OCI-LY7 (cell line): ENCODE measurements around the gene DGKZ. TPM values are rescaled to one million over a fixed set of nuclear protein-coding genes. Genes with fewer than 3 reads are reported as not detected.

ENCODE experiments used
- BruUV-seq: library from RNA; stranded (reverse); fragments of 400-500 nt; replicated peaks from 2 replicates; lab custom pipeline; 2021; lab: Mats Ljungman, UMichigan
- CTCF ChIA-PET: fragments of 300-600 bp; sonication (Branson Sonifier 250); formaldehyde crosslinking; loops from one replicate; lab custom pipeline; 2022; ENCODE audit warnings: antibody characterized with exemption; ENCODE audit not compliant: unreplicated experiment; lab: Charles Lee
- POLR2A ChIA-PET: fragments of 300-600 bp; sonication (Branson Sonifier 250); formaldehyde crosslinking; loops from one replicate; lab custom pipeline; 2022; ENCODE audit warnings: antibody characterized with exemption; lab: Charles Lee
- DNase-seq: peaks from one replicate; pipeline ENCODE4 v3.0.0-alpha.2; 2015; ENCODE audit warnings: low spot score
- H2AFZ ChIP-seq: fragments of 200-600 bp; sonication (generic), shearing (Covaris generic); 2 replicates; pipeline ENCODE4 v1.6.1; 2014; ENCODE audit warnings: mild to moderate bottlenecking, antibody characterized with exemption, low read length, moderate library complexity
- H3K27ac ChIP-seq: fragments of 200-600 bp; sonication (generic); 2 replicates; pipeline ENCODE4 v1.5.1; 2014; ENCODE audit warnings: mixed run types, low read depth, mild to moderate bottlenecking, moderate library complexity, low read length, inconsistent platforms; ENCODE audit not compliant: poor library complexity, severe bottlenecking
- H3K36me3 ChIP-seq: fragments of 200-600 bp; sonication (generic); 2 replicates; pipeline ENCODE4 v1.6.1; 2014; ENCODE audit warnings: mild to moderate bottlenecking, antibody characterized with exemption, low read length, moderate library complexity, mixed read lengths; ENCODE audit not compliant: insufficient read depth
- H3K4me1 ChIP-seq: fragments of 200-600 bp; sonication (generic); 2 replicates; pipeline ENCODE4 v1.5.1; 2014; ENCODE audit warnings: mild to moderate bottlenecking, low read length; ENCODE audit not compliant: insufficient read depth, poor library complexity, severe bottlenecking
- H3K4me2 ChIP-seq: fragments of 200-600 bp; sonication (generic); 2 replicates; pipeline ENCODE4 v1.6.1; 2014; ENCODE audit warnings: mild to moderate bottlenecking, low read length
- H3K4me3 ChIP-seq: fragments of 200-600 bp; sonication (generic); 2 replicates; pipeline ENCODE4 v1.5.1; 2014; ENCODE audit warnings: mild to moderate bottlenecking, low read depth, low read length; ENCODE audit not compliant: poor library complexity, severe bottlenecking
- H3K79me2 ChIP-seq: fragments of 200-600 bp; sonication (generic); 2 replicates; pipeline ENCODE4 v1.6.1; 2016; ENCODE audit warnings: low read depth, mild to moderate bottlenecking, low read length, moderate library complexity, mixed read lengths; ENCODE audit not compliant: insufficient read depth
- H3K9me2 ChIP-seq: fragments of 200-600 bp; sonication (generic); 2 replicates; pipeline ENCODE4 v1.6.1; 2016; ENCODE audit warnings: mild to moderate bottlenecking, low read length, mixed read lengths; ENCODE audit not compliant: insufficient read depth
- H3K9me3 ChIP-seq: fragments of 200-600 bp; sonication (generic); 2 replicates; pipeline ENCODE4 v1.6.1; 2014; ENCODE audit warnings: mild to moderate bottlenecking, mixed run types, low read length, mixed read lengths
- H4K20me1 ChIP-seq: fragments of 200-600 bp; sonication (generic); 2 replicates; pipeline ENCODE4 v1.6.1; 2014; ENCODE audit warnings: mild to moderate bottlenecking, antibody characterized with exemption, low read length, moderate library complexity, mixed read lengths; ENCODE audit not compliant: insufficient read depth
- EZH2phosphoT487 ChIP-seq: fragments of 200-600 bp; sonication (generic); IDR thresholded peaks from 2 replicates; pipeline ENCODE4 v1.6.1; 2018; ENCODE audit warnings: low read depth, borderline replicate concordance, mild to moderate bottlenecking, mixed run types, antibody characterized with exemption, low read length, moderate library complexity, mixed read lengths
- intact Hi-C: fragments of 100-400 bp; cut with micrococcal nuclease; formaldehyde crosslinking; loops from one replicate; pipeline ENCODE4 v1.10.0; 2022; ENCODE audit not compliant: unreplicated experiment
- total RNA-seq, 2 experiments: library from RNA; depleted of rRNA in 1 of 2; stranded (reverse); fragments of >200 nt in 1 of 2; shearing (Covaris generic) in 1 of 2; gene quantifications; 2 replicates each; pipeline ENCODE4 v1.2.3, GENCODE V29; 2014 to 2022
- TF ChIP-seq, protein P1 (sequence below): fragments of 200-600 bp; sonication (generic); conservative IDR thresholded peaks from 2 replicates; pipeline ENCODE4 v1.5.1; 2014; ENCODE audit warnings: mild to moderate bottlenecking, antibody characterized with exemption, low read length, moderate library complexity, mixed read lengths

Gene DGKZ
- total RNA-seq, 2 experiments from 2014 or later, result 134 to 141 TPM

DNA sequence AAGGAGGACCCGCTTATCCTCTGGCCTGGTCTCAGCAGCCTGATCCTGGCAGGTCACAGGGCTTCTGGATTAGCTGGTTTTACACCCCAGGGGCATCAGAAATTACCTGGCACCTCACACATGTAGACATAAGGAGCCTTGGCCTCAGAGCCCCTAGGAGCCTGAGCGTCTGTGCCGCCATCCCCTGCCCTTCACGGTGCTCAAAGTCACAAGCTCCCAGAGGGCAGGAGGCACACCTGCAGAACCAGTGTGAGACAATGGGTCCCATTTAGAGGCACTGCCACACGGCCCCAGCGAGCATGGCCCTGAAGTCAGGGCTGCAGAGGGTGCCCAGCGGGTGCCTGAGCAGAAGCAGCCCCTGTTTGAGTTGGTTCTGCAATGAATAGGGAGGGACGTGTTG lies 3.9 kb downstream of the DGKZ start:
- POLR2A ChIA-PET, result interaction anchor here (0.5 to 2.7 kb wide), 2 partner anchors 11 to 197 kb away, joined by 3 to 14 read pairs; no protein-coding TSS in a partner anchor
- Histone ChIP-seq H3K4me2 (peak overlapping the region; percentile 43; the same call in 1 of the 2 replicates), H3K4me1 (peaks cover 43% of the 10 kb centered on the region), H4K20me1 (peaks cover 8% of the 10 kb centered on the region; the same call in 1 of the 2 replicates), H3K9me2 (no peaks in the 10 kb centered on the region), H3K36me3 (peaks cover 21% of the 10 kb centered on the region; the same call in 1 of the 2 replicates), H3K4me3 (no peak overlapping the region), H3K79me2 (peaks cover 36% of the 10 kb centered on the region), H3K9me3 (no peaks in the 10 kb centered on the region), H3K27ac (no peak overlapping the region), H2AFZ (no peak overlapping the region)
- TF ChIP-seq, protein P1, sequence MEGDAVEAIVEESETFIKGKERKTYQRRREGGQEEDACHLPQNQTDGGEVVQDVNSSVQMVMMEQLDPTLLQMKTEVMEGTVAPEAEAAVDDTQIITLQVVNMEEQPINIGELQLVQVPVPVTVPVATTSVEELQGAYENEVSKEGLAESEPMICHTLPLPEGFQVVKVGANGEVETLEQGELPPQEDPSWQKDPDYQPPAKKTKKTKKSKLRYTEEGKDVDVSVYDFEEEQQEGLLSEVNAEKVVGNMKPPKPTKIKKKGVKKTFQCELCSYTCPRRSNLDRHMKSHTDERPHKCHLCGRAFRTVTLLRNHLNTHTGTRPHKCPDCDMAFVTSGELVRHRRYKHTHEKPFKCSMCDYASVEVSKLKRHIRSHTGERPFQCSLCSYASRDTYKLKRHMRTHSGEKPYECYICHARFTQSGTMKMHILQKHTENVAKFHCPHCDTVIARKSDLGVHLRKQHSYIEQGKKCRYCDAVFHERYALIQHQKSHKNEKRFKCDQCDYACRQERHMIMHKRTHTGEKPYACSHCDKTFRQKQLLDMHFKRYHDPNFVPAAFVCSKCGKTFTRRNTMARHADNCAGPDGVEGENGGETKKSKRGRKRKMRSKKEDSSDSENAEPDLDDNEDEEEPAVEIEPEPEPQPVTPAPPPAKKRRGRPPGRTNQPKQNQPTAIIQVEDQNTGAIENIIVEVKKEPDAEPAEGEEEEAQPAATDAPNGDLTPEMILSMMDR, result no peak
- no peak for TF ChIP-seq EZH2phosphoT487
- no peak for DNase-seq
- no TSS peak for BruUV-seq
- intact Hi-C loops, result no loop called here
- CTCF ChIA-PET, result interaction anchor here (1.5 kb wide), 1 partner anchor 10 kb away, joined by 4 read pairs; no protein-coding TSS in a partner anchor

DNA sequence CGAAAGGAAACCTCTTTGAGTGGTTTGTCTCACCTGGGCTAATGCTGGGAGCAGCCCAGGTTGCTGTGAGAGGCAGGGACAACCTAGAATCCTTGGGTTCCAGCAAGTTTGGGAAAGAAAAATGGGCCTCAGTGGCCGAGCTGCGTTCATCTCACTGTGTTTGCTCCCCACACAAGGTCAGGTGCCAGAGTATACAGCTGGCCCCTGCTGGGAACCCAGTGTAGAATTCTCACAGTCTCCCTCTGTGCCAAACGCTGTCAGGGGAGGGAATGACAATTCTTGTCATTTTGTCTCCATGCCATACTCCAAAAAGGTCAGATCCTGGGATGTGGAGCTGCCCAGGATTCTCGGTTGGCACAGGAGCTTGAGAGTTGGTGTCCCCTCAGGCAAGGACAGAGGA lies 4.3 kb downstream of the DGKZ start:
- Histone ChIP-seq H3K27ac (no peak overlapping the region), H3K4me3 (no peak overlapping the region), H3K36me3 (peaks cover 21% of the 10 kb centered on the region; the same call in 1 of the 2 replicates), H3K4me1 (peaks cover 41% of the 10 kb centered on the region), H3K9me2 (no peaks in the 10 kb centered on the region), H3K79me2 (peaks cover 36% of the 10 kb centered on the region), H3K4me2 (peak overlapping the region; percentile 43; the same call in 1 of the 2 replicates), H2AFZ (no peak overlapping the region), H3K9me3 (no peaks in the 10 kb centered on the region), H4K20me1 (peaks cover 8% of the 10 kb centered on the region; the same call in 1 of the 2 replicates)
- CTCF ChIA-PET, result interaction anchor here (0.5 to 1.9 kb wide), 4 partner anchors 10 to 20 kb away, joined by 4 to 10 read pairs (median 5); no protein-coding TSS in a partner anchor
- intact Hi-C loops, result loop anchor here (1.0 kb wide), 1 partner anchor 16 kb away; no protein-coding TSS in a partner anchor
- BruUV-seq, result no TSS peak
- no peak for DNase-seq
- POLR2A ChIA-PET, result interaction anchor here (1.6 to 2.7 kb wide), 2 partner anchors 11 to 19 kb away, joined by 4 to 14 read pairs; no protein-coding TSS in a partner anchor
- no peak for TF ChIP-seq EZH2phosphoT487
- TF ChIP-seq, protein P1, result no peak
